Adrenal gland (tissue), 12 donors: ENCODE data around the gene C10orf143. TPM values are rescaled to one million over a fixed set of nuclear protein-coding genes. Genes with fewer than 3 reads are reported as not detected.

Experiments used
- DNase-seq, 7 donors: peaks; one replicate each; pipeline ENCODE4 v3.0.0-alpha.2; 2019 to 2020
- H3K27ac ChIP-seq, 5 donors: fragments of 200-600 bp; sonication (generic) in 4 of 5; 1 replicate in 3 of 5; 2 replicates in 2 of 5; pipeline versions ENCODE4 v1.5.1 to v1.8.0; 2016 to 2020; ENCODE audit warnings: mild to moderate bottlenecking in 1 of 5
- H3K27me3 ChIP-seq: fragments of 200-600 bp; 2 replicates; pipeline ENCODE4 v1.8.0; 2021
- H3K36me3 ChIP-seq, 2 donors: fragments of 200-600 bp; replicated peaks in 1 of 2; 1 replicate in 1 of 2; 2 replicates in 1 of 2; pipeline versions ENCODE4 v1.5.1 to v1.8.0; 2018 to 2022
- H3K4me1 ChIP-seq, 2 donors: fragments of 200-600 bp; replicated peaks in 1 of 2; 1 replicate in 1 of 2; 2 replicates in 1 of 2; pipeline versions ENCODE4 v1.5.1 to v1.8.0; 2018 to 2021
- H3K4me3 ChIP-seq, 4 donors: fragments of 200-600 bp; sonication (generic) in 3 of 4; one replicate each; pipeline ENCODE4 v1.5.1; 2016 to 2018
- H3K9me3 ChIP-seq, 3 donors: fragments of 200-600 bp; sonication (generic) in 1 of 3; replicated peaks in 1 of 3; 1 replicate in 2 of 3; 2 replicates in 1 of 3; pipeline versions ENCODE4 v1.5.1 to v1.8.0; 2016 to 2021
- POLR2A ChIP-seq, 2 donors: fragments of 450-650 bp; IDR thresholded peaks; one replicate each; pipeline ENCODE4 v1.6.1; 2017; ENCODE audit warnings: antibody characterized with exemption in 2 of 2, mild to moderate bottlenecking in 2 of 2, moderate library complexity in 1 of 2
- WGBS, 4 donors: extraction: QIAGEN DNeasy Blood & Tissue Kit in 2 of 4; methylation state at CpG; one replicate each; pipeline versions ENCODE4 v1.1.5 to v1.1.7; 2013 to 2017; 5-methylcytosine and 5-hydroxymethylcytosine counted together
- intact Hi-C, 2 donors: fragments of 100-400 bp; cut with DNase I; formaldehyde crosslinking; loops; one replicate each; pipeline versions ENCODE4 v1.14.1 to v1.15.0; 2022 to 2023
- polyA plus RNA-seq, 3 donors: library from polyadenylated mRNA; stranded (reverse); fragments of 200-250 nt in 2 of 3; fragments of 350-450 nt in 1 of 3; fragmentation: Illumina TruSeq in 1 of 3; extraction: RNeasy Lipid Tissue Mini Kit (QIAGEN cat#74804) in 1 of 3; gene quantifications; one replicate each; pipeline ENCODE4 v1.2.3, GENCODE V29; 2013 to 2014
- total RNA-seq, 9 donors: library from RNA; depleted of rRNA in 4 of 9; stranded (reverse); fragments of >200 nt in 4 of 9; fragments of 120-200 nt in 1 of 9; fragmentation: NEBNext Ultra II Directional in 1 of 9; extraction: Animal tissue kit (Norgen Biotek cat#: 25700) in 1 of 9; gene quantifications; one replicate each; pipeline versions ENCODE4 v1.1.0 to v1.2.4, GENCODE V29; 2013 to 2023
- TF ChIP-seq, protein P1 (sequence below), 6 experiments: fragments of 450-650 bp in 4 of 6; fragments of 200-600 bp in 2 of 6; sonication (generic) in 1 of 6; IDR thresholded peaks; 1 replicate in 5 of 6; 2 replicates in 1 of 6; pipeline versions ENCODE4 v1.5.1 to v1.8.0; 2016 to 2021; ENCODE audit warnings: antibody characterized with exemption in 6 of 6, mild to moderate bottlenecking in 2 of 6, moderate library complexity in 1 of 6
- donor health status: healthy with polysubstance abuse.
- donor health status: Bipolar disorder and iron deficiency.
- donor health status: DM: yes; HTN: yes; CAD: no.
- donor health status: DM: no; HTN: no; CAD: no.
- donor health status: DM: no; HTN: no; CAD: no.
- donor health status: DM: yes; HTN: yes; CAD: no.

Gene C10orf143
- total and polyA plus RNA-seq, 12 donors = 0.85 to 19.3 (median 5.2) TPM

DNA sequence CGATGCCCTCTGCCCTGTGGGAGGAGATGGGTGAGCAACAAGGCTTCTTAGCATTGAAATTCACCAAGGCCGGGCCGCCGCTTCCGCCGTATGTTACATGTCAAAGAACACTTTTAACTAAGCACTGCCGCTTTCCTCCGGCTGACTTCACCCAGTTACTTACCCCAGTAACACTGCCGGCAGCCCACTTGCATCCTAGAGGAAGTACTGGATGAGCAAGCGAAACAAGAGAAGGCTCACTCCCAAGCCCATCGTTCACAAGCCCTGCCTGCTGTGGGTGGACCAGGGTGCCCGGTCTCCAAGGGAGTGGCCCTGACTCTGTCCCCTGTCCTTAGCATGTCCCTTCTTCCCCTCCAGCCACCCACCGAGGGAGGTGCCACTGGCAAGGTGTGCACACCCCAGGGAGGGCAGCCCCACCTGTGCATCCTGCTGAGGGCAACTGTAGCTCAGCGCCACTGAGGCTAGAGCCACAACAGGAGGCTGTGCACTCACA, 73.4 kb downstream of the C10orf143 start:
- TF ChIP-seq, protein P1, sequence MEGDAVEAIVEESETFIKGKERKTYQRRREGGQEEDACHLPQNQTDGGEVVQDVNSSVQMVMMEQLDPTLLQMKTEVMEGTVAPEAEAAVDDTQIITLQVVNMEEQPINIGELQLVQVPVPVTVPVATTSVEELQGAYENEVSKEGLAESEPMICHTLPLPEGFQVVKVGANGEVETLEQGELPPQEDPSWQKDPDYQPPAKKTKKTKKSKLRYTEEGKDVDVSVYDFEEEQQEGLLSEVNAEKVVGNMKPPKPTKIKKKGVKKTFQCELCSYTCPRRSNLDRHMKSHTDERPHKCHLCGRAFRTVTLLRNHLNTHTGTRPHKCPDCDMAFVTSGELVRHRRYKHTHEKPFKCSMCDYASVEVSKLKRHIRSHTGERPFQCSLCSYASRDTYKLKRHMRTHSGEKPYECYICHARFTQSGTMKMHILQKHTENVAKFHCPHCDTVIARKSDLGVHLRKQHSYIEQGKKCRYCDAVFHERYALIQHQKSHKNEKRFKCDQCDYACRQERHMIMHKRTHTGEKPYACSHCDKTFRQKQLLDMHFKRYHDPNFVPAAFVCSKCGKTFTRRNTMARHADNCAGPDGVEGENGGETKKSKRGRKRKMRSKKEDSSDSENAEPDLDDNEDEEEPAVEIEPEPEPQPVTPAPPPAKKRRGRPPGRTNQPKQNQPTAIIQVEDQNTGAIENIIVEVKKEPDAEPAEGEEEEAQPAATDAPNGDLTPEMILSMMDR (IDR thresholded peaks at IDR 0.05) = no peak
- TF ChIP-seq POLR2A (IDR thresholded peaks at IDR 0.05) = no peak
- H3K36me3 ChIP-seq = no peaks in the 10 kb centered on the region
- H3K4me1 ChIP-seq = no peaks in the 10 kb centered on the region
- 75 to 84% (median 77%) methylated on average over 6 to 14 of the region's 14 CpGs for WGBS, 4 donors
- H3K9me3 ChIP-seq = no peaks in the 10 kb centered on the region
- H3K27ac ChIP-seq = no peak overlapping the region
- peaks cover 7% of the 10 kb centered on the region for H3K27me3 ChIP-seq
- intact Hi-C loops = no loop called here
- no peak for DNase-seq
- H3K4me3 ChIP-seq = no peak overlapping the region

GRCh38 chr10:130036296-130037065, 74.1 kb downstream of the C10orf143 start:
- peaks cover 7% of the 10 kb centered on the region for H3K27me3 ChIP-seq
- WGBS, 4 donors = 74 to 84% (median 80%) methylated on average over 9 to 13 of the region's 13 CpGs
- H3K9me3 ChIP-seq = no peaks in the 10 kb centered on the region
- H3K4me3 ChIP-seq = no peak overlapping the region
- intact Hi-C loops = no loop called here
- TF ChIP-seq POLR2A (IDR thresholded peaks at IDR 0.05) = no peak
- TF ChIP-seq, protein P1 (IDR thresholded peaks at IDR 0.05) = no peak
- H3K4me1 ChIP-seq = no peaks in the 10 kb centered on the region
- no peak overlapping the region for H3K27ac ChIP-seq
- no peak for DNase-seq
- no peaks in the 10 kb centered on the region for H3K36me3 ChIP-seq

DNA sequence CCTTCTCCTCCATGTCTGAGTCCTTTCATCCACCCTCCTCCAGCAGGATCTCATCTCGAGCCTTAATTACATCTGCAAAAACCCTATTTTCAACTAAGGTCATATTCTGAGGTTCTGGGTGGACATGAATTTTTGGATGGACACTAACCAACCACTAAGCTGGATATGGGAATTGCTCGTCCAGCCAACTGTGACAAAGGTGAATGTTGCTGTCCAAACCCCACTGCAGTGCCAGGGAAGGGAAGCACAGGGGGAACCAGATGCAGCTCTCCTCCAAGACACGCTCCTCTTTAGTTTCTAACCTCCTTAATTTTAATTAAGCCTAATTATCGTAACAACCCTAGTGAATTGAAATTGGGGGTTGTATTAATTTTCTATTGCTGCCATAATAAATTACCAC, 81.4 kb downstream of the C10orf143 start:
- 69 to 81% (median 76%) methylated on average over 4 of the region's 4 CpGs for WGBS, 4 donors
- intact Hi-C loops = no loop called here
- Histone ChIP-seq H3K27me3 (no peaks in the 10 kb centered on the region), H3K27ac (no peak overlapping the region), H3K4me1 (no peaks in the 10 kb centered on the region), H3K36me3 (no peaks in the 10 kb centered on the region), H3K9me3 (no peaks in the 10 kb centered on the region), H3K4me3 (no peak overlapping the region)
- no peak for DNase-seq
- TF ChIP-seq, protein P1 (IDR thresholded peaks at IDR 0.05) = no peak
- TF ChIP-seq POLR2A (IDR thresholded peaks at IDR 0.05) = no peak

- TF ChIP-seq, protein P1 (IDR thresholded peaks at IDR 0.05) = no peak
- no peak for TF ChIP-seq POLR2A (IDR thresholded peaks at IDR 0.05)
- intact Hi-C loops = no loop called here
- 81 to 96% (median 84%) methylated on average over 3 to 4 of the region's 4 CpGs for WGBS, 4 donors
- DNase-seq = no peak
- Histone ChIP-seq H3K27ac (no peak overlapping the region), H3K4me3 (no peak overlapping the region), H3K36me3 (no peaks in the 10 kb centered on the region), H3K9me3 (no peaks in the 10 kb centered on the region), H3K27me3 (no peaks in the 10 kb centered on the region), H3K4me1 (no peaks in the 10 kb centered on the region)
These were observed 82.2 kb downstream of the C10orf143 start for GRCh38 chr10:130028465-130028819.
